BE2C (cell line): ENCODE measurements around the gene PLA2G6.
"Not testable (repeated sequence)": the region's sequence is repeated elsewhere in the genome, so short reads cannot be mapped to it uniquely, and the experiment has no call there.

Source experiments
- DNase-seq: peaks from one replicate; pipeline ENCODE4 v3.0.0-alpha.2; 2020
- H3K27me3 ChIP-seq: fragments of 250-450 bp; sonication (Bioruptor Pico); 2 replicates; pipeline ENCODE4 v1.5.1; 2020; ENCODE audit warnings: mild to moderate bottlenecking
- H3K36me3 ChIP-seq: fragments of 250-450 bp; sonication (Bioruptor Pico); 2 replicates; pipeline ENCODE4 v1.5.1; 2020; ENCODE audit warnings: mild to moderate bottlenecking
- H3K4me1 ChIP-seq: fragments of 250-450 bp; sonication (Bioruptor Pico); 2 replicates; pipeline ENCODE4 v1.5.1; 2020
- H3K4me3 ChIP-seq: 2 replicates; pipeline ENCODE4 v1.5.1; 2011; ENCODE audit warnings: low read depth, low read length
- H3K9me3 ChIP-seq: fragments of 250-450 bp; sonication (Bioruptor Pico); 2 replicates; pipeline ENCODE4 v1.5.1; 2020
- TF ChIP-seq, protein P1 (sequence below): IDR thresholded peaks from 2 replicates; pipeline ENCODE4 v1.5.1; 2012; ENCODE audit warnings: mild to moderate bottlenecking, low read depth, low read length

Gene PLA2G6

GRCh38 chr22:38080474-38080849, 101.2 kb downstream of the PLA2G6 start:
- Histone ChIP-seq H3K36me3 (no peaks in the 10 kb centered on the region), H3K4me3 (no peak overlapping the region), H3K27me3 (peaks cover 14% of the 10 kb centered on the region), H3K9me3 (no peaks in the 10 kb centered on the region), H3K4me1 (no peaks in the 10 kb centered on the region)
- TF ChIP-seq, protein P1, sequence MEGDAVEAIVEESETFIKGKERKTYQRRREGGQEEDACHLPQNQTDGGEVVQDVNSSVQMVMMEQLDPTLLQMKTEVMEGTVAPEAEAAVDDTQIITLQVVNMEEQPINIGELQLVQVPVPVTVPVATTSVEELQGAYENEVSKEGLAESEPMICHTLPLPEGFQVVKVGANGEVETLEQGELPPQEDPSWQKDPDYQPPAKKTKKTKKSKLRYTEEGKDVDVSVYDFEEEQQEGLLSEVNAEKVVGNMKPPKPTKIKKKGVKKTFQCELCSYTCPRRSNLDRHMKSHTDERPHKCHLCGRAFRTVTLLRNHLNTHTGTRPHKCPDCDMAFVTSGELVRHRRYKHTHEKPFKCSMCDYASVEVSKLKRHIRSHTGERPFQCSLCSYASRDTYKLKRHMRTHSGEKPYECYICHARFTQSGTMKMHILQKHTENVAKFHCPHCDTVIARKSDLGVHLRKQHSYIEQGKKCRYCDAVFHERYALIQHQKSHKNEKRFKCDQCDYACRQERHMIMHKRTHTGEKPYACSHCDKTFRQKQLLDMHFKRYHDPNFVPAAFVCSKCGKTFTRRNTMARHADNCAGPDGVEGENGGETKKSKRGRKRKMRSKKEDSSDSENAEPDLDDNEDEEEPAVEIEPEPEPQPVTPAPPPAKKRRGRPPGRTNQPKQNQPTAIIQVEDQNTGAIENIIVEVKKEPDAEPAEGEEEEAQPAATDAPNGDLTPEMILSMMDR = no peak
- DNase-seq = no peak

DNA sequence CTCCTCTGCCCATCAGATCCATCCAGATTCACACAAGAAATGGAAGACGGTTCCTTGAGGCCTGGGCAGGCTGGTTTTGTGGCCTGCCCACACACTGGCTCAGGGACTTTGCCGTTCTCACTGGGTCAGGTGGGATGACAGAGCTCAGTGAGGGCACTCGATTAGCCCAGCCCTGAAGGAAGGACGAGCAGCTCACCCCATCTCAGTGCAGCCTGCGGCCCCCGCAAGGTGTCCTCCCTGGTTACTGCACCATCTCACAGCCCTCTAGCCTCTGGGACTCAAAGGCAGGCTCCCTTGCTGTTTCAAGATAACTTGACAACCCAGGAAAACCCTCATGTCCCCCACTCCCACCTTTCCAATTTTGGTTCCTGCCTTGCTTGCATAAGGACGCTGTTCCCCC, 101.8 kb downstream of the PLA2G6 start:
- TF ChIP-seq, protein P1 = no peak
- no peaks in the 10 kb centered on the region for H3K36me3 ChIP-seq
- H3K4me3 ChIP-seq = no peak overlapping the region
- no peaks in the 10 kb centered on the region for H3K9me3 ChIP-seq
- H3K4me1 ChIP-seq = no peaks in the 10 kb centered on the region
- no peak for DNase-seq
- peaks cover 14% of the 10 kb centered on the region for H3K27me3 ChIP-seq

- not testable (repeated sequence) for DNase-seq, H3K4me3 ChIP-seq, H3K4me1 ChIP-seq, H3K36me3 ChIP-seq, H3K9me3 ChIP-seq
- H3K27me3 ChIP-seq = peaks cover 14% of the 10 kb centered on the region
These were observed 102.4 kb downstream of the PLA2G6 start for GRCh38 chr22:38079208-38079607.

GRCh38 chr22:38078046-38078840, 103.4 kb downstream of the PLA2G6 start:
- Histone ChIP-seq H3K36me3 (no peaks in the 10 kb centered on the region), H3K4me3 (no peak overlapping the region), H3K27me3 (peaks cover 14% of the 10 kb centered on the region), H3K9me3 (no peaks in the 10 kb centered on the region), H3K4me1 (no peaks in the 10 kb centered on the region)
- no peak for DNase-seq
- TF ChIP-seq, protein P1 = no peak

- peaks cover 14% of the 10 kb centered on the region for H3K27me3 ChIP-seq
- no peak for DNase-seq
- no peaks in the 10 kb centered on the region; the same call in 1 of the 2 replicates for H3K36me3 ChIP-seq
- TF ChIP-seq, protein P1 = no peak
- no peak overlapping the region for H3K4me3 ChIP-seq
- no peaks in the 10 kb centered on the region for H3K9me3 ChIP-seq
- no peaks in the 10 kb centered on the region for H3K4me1 ChIP-seq
These were observed 104.0 kb downstream of the PLA2G6 start for GRCh38 chr22:38077595-38077994.

GRCh38 chr22:38077096-38077495, 104.5 kb downstream of the PLA2G6 start:
- H3K9me3 ChIP-seq = no peaks in the 10 kb centered on the region
- H3K4me3 ChIP-seq = no peak overlapping the region
- no peaks in the 10 kb centered on the region; the same call in 1 of the 2 replicates for H3K36me3 ChIP-seq
- DNase-seq = no peak
- TF ChIP-seq, protein P1 = no peak
- no peaks in the 10 kb centered on the region for H3K4me1 ChIP-seq
- peaks cover 14% of the 10 kb centered on the region for H3K27me3 ChIP-seq
